HG02610 (cell line): ENCODE results near the gene WAPL.
A peak's percentile ranks its signal among the peaks of the same experiment; 100 is the strongest.

Experiments
- ATAC-seq: cut with Tn5 transposase; IDR thresholded peaks from one replicate; pipeline ENCODE4 v1.9.1; 2021; ENCODE audit warnings: mild to moderate bottlenecking, moderate library complexity; ENCODE audit not compliant: unreplicated experiment

WAPL gene

GRCh38 chr10:86480571-86480970 lies 41.0 kb downstream of the WAPL start:
- no peak for ATAC-seq

- ATAC-seq: no peak
Observed at GRCh38 chr10:86472061-86472460, 49.5 kb downstream of the WAPL start.

GRCh38 chr10:86461963-86462804 lies 59.4 kb downstream of the WAPL start:
- no peak for ATAC-seq

DNA sequence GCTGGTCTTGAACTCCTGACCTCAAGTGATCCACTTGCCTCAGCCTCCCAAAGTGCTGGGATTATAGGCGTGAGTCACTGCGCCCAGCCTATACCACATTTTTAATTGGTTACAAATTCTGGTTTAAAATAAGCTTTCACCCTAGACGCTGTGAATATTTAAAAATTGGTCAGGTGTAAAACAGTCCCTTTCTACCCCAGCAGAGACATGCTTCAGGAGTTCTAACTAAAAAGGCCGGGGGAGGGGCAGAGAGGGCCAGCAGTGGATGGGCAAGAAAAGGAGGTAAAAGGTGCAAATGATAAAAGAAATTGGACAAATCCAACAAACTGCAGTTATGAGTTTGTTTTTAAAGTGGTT lies 70.0 kb downstream of the WAPL start:
- no peak for ATAC-seq

DNA sequence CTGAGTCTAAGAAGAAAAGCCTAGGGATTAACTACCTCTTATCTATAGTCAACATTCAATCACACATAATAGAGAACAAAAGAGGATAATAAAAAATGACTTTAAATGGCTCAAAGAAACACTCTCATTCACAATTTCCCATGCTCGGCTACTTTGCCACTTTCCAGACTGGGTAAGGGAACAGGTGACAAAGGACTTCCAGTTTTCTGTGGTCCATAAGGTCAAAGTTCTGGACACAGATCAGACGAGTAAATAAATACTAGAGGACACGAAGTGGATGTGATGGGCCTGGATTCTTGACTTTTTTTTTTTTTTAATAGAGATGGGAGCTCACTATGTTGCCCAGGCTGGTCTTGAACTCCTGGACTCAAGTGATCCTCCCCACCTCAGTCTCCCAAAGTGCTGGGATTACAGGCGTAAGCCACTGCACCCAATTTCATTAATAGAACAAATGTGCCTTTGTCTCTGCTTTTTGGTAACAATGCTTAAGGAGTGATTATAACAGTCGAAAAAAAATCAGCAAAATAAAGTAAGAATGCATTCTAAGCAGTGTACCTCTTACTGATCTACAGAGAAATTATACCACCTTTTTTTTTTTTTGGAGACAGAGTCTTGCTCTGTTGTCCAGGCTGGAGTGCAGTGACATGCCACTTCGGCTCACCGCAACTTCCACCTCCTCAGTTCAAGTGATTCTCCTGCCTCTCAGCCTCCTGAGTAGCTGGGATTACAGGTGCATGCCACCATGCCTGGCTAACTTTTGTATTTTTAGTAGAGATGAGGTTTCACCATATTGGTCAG lies 70.6 kb downstream of the WAPL start:
- ATAC-seq: no peak

DNA sequence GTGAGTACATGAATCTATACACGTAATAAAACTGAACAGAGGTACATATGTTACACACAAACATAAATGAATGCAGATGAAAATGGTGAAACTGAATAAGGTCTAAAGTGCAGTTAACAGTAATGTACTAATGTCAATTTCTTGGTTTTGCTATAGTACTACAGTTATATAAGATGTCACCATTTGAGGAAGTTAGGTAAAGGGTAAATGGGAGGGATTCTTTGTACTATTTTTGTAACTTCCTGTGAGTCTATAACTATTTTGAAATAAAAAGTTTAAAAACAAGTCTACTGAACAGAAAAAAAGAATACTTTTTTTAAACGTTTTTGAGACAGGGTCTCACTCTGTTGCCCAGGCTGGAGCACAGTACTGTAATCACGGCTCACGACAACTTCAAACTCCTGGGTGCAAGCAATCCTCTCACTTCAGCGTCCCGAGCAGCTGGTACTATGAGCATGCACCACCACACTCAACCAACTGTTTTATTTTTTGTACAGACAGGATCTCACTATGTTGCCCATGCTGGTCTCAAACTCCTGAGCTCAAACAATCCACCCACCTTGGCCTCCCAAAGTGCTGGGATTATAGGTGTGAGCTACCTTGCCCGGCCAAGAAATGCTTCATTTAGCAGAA lies 71.5 kb downstream of the WAPL start:
- no peak for ATAC-seq

- no peak for ATAC-seq
Observed at GRCh38 chr10:86447432-86447831, 74.2 kb downstream of the WAPL start.

DNA sequence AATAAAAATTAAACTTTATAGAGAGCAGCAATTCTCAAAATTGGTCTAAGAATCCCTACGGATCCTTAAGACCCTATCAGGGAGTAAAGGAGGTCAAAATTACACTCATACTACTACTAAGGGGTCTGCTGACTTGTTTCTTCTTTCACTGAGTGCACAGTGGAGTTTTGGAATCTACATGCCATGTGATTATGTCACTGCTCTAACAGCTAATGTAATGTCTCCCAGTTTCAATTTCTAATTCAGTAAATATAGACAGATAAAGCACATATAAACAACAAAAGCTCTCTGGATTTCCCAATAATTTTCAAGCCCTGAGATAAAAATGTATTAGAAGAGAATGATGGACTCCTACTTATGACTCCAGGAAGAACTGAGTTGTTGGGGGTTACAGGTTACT lies 74.6 kb downstream of the WAPL start:
- ATAC-seq: peak; percentile 44

- no peak for ATAC-seq
Observed at GRCh38 chr10:86446440-86446839, 75.2 kb downstream of the WAPL start.

DNA sequence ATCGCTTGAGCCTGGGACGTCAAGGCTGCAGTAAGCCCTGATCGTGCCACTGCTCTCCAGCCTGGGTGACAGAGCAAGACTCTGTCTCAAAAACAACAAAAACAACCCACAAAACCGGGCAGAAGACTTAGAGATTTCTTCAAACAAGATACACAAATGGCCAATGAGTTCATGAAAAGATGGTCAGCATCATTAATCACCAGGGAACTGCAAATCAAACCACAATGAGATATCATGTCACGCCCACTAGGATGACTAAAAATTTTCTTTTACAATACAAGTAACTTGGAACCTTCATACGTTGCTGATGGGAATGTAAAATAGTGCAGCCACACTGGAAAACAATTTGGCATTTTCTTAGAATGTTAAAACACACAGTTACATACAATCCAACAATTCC lies 77.7 kb downstream of the WAPL start:
- ATAC-seq: no peak

GRCh38 chr10:86443069-86443468 lies 78.5 kb downstream of the WAPL start:
- ATAC-seq: no peak

DNA sequence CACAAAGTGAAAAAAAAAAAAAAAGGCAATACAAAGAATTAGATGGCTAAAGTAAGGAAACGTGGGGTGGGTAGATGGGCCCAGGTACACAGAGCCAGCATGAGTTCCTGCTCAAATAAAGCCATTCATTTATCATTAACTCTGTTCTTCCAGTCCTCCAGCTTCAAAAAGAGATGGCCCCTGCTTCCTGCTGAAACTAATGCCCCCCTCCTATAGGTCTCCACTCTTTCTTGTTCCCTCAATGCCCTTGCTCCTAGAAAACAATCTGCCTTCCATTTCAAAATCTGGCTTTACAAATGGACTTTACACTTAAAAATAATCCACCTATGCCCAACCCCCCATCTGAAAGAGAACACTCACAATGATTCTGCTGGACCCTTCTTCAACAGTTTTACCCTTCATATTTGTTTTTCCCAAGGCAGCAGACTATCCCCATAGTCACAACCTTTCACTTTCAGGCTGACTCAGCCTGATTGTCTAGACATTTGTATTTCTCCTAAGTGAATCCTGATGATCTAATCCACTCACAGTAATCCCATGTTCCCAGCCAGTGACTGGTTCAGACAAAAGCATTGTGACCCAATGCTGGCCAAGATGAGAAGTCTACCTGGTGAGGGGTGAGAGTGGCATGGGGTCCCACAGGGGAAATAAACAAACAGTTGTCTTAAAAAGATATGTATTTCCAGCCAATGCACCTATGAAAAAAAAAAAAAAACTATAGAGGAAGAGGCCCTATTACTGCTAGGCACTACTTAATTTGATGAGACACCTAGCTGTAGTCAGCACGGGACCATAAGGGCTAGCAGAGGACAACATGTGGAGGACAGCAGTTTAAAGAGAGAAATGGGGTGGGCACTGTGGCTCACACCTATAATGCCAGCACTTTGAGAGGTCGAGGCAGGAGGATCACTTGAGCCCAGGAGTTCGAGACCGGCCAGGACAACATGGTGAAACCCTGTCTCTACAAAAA lies 80.4 kb downstream of the WAPL start:
- peak; percentile 53 for ATAC-seq

- no peak for ATAC-seq
Observed at GRCh38 chr10:86439544-86439943, 82.0 kb downstream of the WAPL start.

DNA sequence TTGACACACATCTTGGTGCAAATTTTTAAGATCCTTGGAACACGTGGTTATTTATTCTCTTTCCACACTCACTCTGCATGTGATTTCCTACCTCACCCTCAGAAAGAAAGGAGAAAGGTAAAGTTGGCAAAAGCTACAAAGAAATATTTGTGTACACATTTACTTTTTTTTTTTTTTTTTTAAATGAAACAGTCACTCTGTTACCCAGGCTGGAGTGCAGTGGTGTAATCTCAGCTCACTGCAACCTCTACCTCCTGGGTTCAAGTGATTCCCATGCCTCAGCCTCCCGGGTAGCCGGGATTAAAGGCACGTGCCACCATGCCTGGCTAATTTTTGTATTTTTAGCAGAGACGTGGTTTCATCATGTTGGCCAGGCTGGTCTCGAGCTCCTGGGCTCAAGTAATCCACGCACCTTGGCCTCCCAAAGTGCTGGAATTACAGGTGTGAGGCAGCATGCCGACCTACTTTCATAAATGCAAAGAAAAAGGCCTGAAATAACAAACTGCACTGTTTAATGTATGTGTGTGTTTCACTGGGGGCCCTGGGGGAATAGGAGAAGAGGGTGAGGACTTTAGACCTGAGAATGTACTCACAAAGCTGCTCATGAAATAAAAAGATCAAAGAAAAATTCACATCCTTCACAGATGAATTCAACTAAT lies 83.4 kb downstream of the WAPL start:
- ATAC-seq: no peak

DNA sequence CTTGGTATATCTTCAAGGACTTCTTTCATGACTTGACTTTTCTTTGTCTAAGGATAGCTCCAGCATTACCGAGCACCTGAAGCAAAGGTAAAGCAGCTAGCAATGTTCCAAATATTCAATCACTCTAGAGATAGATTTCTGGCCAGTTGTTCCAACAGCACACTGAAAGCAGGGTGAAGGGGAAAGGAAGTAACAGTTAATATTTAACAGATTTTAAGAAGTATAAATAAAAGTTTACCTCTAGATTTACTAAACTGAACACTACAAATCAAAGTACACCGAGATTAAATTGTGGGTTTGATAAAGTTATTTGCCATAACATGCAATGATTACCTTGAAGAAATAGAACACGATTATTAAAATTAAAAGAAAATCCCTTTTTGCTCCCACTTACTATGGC lies 84.1 kb downstream of the WAPL start:
- ATAC-seq: no peak

GRCh38 chr10:86436963-86437362 lies 84.6 kb downstream of the WAPL start:
- no peak for ATAC-seq

DNA sequence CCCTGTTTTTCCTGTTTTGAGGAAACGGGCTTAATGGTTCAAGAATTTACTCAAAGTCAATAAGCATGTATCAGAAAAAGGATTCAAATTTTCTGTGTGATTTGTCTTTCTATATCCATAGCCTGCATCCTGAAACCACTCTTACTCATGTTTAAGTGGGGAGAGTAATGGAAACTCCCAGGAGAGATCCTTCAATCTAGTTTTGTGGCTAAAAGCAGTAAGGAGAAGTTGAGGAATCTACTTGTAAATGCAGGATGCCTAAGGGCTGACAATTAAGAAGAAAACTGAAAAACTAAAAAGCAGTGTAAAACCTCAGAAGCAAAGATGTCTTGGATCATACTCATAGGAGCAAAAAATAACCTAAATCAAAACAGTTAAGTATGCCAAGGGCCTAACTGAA lies 86.9 kb downstream of the WAPL start:
- ATAC-seq: no peak

DNA sequence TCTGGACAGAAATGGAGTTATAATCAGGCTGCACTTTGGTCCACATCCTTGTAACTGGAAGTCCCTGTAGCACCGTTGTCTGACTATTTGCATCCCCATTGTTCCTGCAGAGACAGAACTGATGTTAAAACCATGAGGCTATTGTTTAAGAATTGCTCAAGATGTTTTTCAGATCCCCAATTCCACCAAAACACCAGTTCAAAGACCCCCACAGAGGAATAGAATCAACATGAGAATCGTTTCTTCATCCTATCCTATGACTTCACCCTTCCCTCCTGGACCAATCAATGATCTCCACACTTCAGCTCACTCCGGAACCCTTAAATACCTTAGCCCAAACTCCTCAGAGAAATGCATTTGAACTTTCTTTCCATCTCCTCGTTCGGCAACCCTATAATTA lies 97.9 kb downstream of the WAPL start:
- ATAC-seq: no peak

- no peak for ATAC-seq
Observed at GRCh38 chr10:86419101-86419500, 102.5 kb downstream of the WAPL start.

DNA sequence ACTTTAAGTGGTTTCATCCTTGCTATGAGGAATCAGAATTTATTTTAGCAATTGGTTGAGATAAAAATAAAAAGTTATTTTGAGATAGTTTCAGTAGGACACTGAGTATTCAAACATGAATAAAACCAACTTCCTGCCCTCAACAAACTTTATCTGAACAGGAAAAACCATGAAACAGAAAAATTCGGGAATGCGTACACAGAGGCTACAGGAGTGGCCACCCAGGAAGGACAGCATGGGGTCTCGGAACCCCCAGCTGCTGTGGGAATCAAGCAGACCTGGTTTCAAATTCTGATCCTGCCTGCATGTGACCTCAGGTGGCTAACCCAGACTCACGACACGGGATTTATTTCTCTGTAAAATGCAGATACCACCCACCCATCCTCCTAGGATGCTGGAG lies 106.0 kb downstream of the WAPL start:
- ATAC-seq: no peak
